ENCODE results near the gene OR51F1. TPM values are rescaled to one million over a fixed set of nuclear protein-coding genes. Genes with fewer than 3 reads are reported as not detected.
"Not testable (repeated sequence)": the region's sequence is repeated elsewhere in the genome, so short reads cannot be mapped to it uniquely, and the experiment has no call there.

Gene OR51F1, protein sequence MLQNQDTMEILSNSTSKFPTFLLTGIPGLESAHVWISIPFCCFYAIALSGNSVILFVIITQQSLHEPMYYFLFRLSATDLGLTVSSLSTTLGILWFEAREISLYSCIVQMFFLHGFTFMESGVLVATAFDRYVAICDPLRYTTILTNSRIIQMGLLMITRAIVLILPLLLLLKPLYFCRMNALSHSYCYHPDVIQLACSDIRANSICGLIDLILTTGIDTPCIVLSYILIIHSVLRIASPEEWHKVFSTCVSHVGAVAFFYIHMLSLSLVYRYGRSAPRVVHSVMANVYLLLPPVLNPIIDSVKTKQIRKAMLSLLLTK
- polyA plus RNA-seq: not detected

DNA sequence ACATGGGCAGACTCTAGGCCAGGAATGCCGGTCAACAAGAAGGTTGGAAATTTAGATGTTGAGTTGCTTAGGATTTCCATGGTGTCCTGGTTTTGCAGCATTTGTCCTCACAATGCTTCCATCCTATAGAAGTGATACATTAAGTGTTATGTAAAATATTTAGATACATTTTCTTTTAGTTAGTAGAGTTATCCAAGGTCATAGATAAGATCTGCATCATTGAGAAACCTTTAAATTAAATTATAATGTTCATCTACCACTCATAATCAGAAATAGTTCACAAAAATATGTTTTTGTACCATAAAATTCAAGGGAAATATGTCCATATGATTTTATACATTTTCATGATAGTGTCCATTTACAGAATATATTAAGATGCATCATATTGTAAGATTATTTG lies at the start of gene OR51F1:
OR51F1 (minus strand) TSS at position 101 of the 400 bp plus-strand sequence; CDS start at position 101, 0 bp downstream.
- Mint-ChIP-seq H3K9me3 (peaks cover 0 to 3% (median 2%) of the 10 kb centered on the region in 3 donors), H3K36me3 (no peaks in the 10 kb centered on the region), H3K4me3 (no peak within 1 kb of the TSS), H3K4me1 (no peaks in the 10 kb centered on the region), H3K27ac (no peak within 1 kb of the TSS), H3K27me3 (no peaks in the 10 kb centered on the region)

- Mint-ChIP-seq H3K27ac (no peak overlapping the region), H3K27me3 (no peaks in the 10 kb centered on the region), H3K9me3 (no peaks in the 10 kb centered on the region), H3K4me1 (no peaks in the 10 kb centered on the region), H3K36me3 (no peaks in the 10 kb centered on the region), H3K4me3 (no peak overlapping the region)
Measured at GRCh38 chr11:4809246-4809645, 39.5 kb upstream of the OR51F1 start.

DNA sequence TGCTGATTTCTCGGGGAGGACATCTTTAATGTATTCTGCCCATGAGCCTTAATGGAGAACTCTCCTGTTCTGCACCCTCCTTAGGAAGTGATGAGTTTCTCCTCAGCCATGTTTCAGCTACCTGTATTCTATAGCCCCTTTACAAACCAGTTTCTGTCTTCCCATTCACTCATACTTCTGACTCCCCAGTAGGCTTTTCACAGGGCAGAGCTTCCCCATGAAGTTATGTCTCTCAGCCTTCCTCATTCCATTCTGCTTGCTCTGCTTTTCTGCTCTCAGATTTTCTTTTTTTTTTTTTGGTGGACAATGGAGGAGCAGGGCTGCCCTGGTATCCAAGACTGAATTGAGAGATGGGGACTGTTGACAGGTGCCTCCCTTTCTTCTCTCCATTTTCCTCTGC lies 38.7 kb upstream of the OR51F1 start:
- Mint-ChIP-seq H3K27me3 (no peaks in the 10 kb centered on the region), H3K4me3 (no peak overlapping the region), H3K4me1 (no peaks in the 10 kb centered on the region), H3K36me3 (no peaks in the 10 kb centered on the region), H3K9me3 (peaks cover 0 to under 1% (median 0%) of the 10 kb centered on the region in 3 donors), H3K27ac (no peak overlapping the region)

DNA sequence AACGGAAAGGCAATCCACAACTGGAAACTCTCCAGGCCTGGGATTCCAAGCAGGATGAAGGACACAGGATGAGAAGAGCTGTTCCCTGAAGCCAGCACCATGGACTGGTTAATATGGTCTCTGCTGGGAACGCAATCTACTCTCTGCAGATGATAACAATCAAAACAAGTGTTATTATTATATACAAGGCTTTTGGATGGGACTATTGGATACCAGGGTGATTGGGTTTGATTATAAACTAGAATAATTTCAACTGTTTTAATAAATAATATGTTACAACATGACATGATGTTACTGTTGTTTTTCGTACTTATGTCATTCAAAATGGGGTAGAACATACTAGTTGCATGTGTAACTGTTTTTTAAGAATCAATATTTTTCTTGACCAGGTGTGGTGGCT lies 34.5 kb upstream of the OR51F1 start, which contains the start of gene OR52R1:
OR52R1 (minus strand) TSS at position 101 of the 400 bp plus-strand sequence; CDS start at position 101, 0 bp downstream.
- Mint-ChIP-seq H3K4me3 (no peak within 1 kb of the TSS), H3K27me3 (no peaks in the 10 kb centered on the region), H3K9me3 (peaks cover 0 to 2% (median 0%) of the 10 kb centered on the region in 3 donors), H3K4me1 (no peaks in the 10 kb centered on the region), H3K36me3 (no peaks in the 10 kb centered on the region), H3K27ac (no peak within 1 kb of the TSS)

DNA sequence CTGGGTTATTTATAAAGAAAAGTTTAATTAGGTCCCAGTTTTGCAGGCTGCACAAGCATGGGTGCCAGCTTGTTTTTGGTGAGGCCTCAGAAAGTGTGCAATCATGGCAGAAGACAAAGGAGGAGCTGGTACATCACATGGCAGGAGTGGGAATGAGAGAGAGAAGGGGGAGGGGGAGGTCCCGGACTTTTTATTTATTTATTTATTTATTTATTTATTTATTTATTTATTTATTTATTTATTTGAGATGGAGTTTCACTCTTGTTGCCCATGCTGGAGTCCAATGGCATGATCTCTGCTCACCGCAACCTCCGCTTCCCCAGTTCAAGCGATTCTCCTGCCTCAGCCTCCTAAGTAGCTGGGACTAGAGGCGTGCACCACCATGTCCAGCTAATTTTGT lies 31.6 kb upstream of the OR51F1 start:
- not testable (repeated sequence) for H3K4me3 Mint-ChIP-seq, H3K27me3 Mint-ChIP-seq, H3K9me3 Mint-ChIP-seq, H3K27ac Mint-ChIP-seq, H3K4me1 Mint-ChIP-seq, H3K36me3 Mint-ChIP-seq

- Mint-ChIP-seq H3K36me3 (no peaks in the 10 kb centered on the region), H3K27me3 (no peaks in the 10 kb centered on the region)
Measured at GRCh38 chr11:4798427-4799183, 28.9 kb upstream of the OR51F1 start.

GRCh38 chr11:4797206-4797605 lies 27.5 kb upstream of the OR51F1 start:
- no peak overlapping the region for H3K4me3 Mint-ChIP-seq
- H3K36me3 Mint-ChIP-seq: no peaks in the 10 kb centered on the region

More at GRCh38 chr11:4798427-4799183, 28.9 kb upstream of the OR51F1 start:
- Mint-ChIP-seq H3K4me1 (no peaks in the 10 kb centered on the region), H3K9me3 (peaks cover 0 to 2% (median 0%) of the 10 kb centered on the region in 3 donors), H3K27ac (no peak overlapping the region), H3K4me3 (no peak overlapping the region)

DNA sequence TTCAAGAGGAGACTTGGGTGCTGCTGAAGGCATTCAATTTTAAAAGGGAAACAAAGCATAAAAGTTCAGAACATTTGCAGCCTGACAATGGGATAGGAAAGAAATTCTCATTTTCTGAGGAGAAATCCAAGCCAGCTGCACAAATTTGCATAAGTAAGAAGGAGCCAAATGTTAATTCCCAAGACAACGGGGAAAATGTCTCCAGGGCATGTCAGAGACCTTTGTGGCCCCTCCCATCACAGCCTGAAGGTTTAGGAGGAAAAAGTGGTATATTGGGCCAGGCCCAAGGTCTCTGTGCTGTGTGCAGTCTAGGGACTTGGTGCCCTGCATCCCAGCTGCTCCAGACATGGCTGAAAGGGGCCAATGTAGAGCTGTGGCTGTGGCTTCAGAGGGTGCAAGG lies 12.7 kb upstream of the OR51F1 start:
- Mint-ChIP-seq H3K4me1 (no peaks in the 10 kb centered on the region), H3K27me3 (peaks cover 2% of the 10 kb centered on the region), H3K4me3 (no peak overlapping the region), H3K36me3 (no peaks in the 10 kb centered on the region), H3K27ac (no peak overlapping the region), H3K9me3 (peaks cover 1 to 9% (median 6%) of the 10 kb centered on the region in 3 donors)

More at GRCh38 chr11:4797206-4797605, 27.5 kb upstream of the OR51F1 start:
- Mint-ChIP-seq H3K27me3 (peaks cover 1% of the 10 kb centered on the region), H3K4me1 (no peaks in the 10 kb centered on the region), H3K9me3 (no peaks in the 10 kb centered on the region), H3K27ac (no peak overlapping the region)

DNA sequence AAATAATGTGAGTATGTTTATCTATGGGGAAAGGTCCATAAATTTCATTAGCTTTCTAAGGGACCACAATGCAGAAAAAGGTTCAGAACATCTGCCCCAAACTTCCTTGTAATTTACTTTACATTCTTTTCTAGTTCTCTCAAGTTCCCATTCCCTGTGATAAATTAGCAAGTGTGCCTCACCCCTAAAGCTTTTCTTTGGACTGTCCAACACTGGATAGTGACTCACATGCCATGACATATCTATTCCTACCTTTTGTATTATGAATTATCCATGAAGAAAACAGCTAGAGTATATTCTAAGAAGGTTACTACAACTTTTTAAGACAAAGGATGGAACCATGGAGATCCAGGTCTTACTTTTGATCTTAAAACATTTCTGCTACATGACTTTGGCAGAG lies 1.6 kb downstream of the OR51F1 start:
- no peak overlapping the region for H3K27ac Mint-ChIP-seq
- no peaks in the 10 kb centered on the region for H3K27me3 Mint-ChIP-seq
- no peak overlapping the region for H3K4me3 Mint-ChIP-seq
- H3K36me3 Mint-ChIP-seq: no peaks in the 10 kb centered on the region
- H3K9me3 Mint-ChIP-seq: no peaks in the 10 kb centered on the region
- no peaks in the 10 kb centered on the region for H3K4me1 Mint-ChIP-seq

DNA sequence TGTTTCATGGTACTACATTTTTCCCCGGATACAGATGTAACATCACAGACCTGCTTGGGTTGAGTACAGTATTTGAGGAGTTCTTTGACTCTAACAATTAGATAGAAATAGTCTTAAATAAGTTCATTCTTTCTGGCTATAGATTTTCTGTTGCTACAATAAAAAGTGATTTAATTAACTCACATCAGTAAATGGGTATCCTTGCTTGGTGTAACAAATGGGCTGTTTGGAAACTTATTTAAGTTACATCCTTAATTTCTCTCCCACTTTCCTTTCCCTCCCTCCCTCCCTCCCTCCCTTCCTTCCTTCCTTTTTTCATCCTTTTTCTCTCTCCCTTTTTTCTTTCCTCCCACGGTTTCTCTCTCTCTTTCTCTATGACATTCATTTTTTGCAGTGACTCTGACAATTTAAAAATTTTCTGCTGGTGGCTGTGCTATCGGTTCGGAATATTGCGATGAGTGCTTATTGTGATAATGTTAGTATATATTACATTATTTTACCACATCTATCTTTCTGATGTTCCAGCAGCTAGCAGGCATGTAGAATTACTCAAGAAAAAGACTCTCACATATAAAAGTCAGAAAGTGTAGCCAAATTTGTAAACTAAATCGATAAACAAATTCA lies 3.2 kb downstream of the OR51F1 start:
- Mint-ChIP-seq H3K4me1 (no peaks in the 10 kb centered on the region), H3K4me3 (no peak overlapping the region), H3K27me3 (no peaks in the 10 kb centered on the region), H3K9me3 (no peaks in the 10 kb centered on the region), H3K27ac (no peak overlapping the region), H3K36me3 (no peaks in the 10 kb centered on the region)

GRCh38 chr11:4763096-4763495 lies 6.6 kb downstream of the OR51F1 start:
- Mint-ChIP-seq H3K36me3 (no peaks in the 10 kb centered on the region), H3K27me3 (no peaks in the 10 kb centered on the region)

DNA sequence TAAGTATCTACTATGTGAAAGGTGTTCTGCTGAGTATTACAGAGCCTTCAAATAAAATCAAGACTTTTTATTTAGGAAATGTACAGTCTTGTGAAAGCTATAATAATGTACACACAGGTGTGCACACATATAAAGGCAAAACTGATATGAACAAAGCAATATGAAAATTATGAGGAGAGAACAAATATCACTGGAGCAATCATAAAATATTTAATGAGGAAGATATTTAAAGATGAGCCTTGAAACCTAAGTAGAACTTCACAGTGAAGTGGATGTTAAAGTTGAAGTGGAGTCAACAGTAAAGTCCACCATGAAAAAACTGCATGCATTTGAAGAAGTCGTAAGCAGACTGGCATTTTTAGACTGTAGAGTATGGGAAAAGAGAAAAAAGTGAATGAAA lies 18.5 kb downstream of the OR51F1 start:
- Mint-ChIP-seq H3K36me3 (no peaks in the 10 kb centered on the region), H3K4me3 (no peak overlapping the region), H3K4me1 (no peaks in the 10 kb centered on the region), H3K27me3 (peaks cover 5% of the 10 kb centered on the region), H3K27ac (no peak overlapping the region), H3K9me3 (no peaks in the 10 kb centered on the region)

More at GRCh38 chr11:4763096-4763495, 6.6 kb downstream of the OR51F1 start:
- H3K27ac Mint-ChIP-seq: no peak overlapping the region
- H3K4me1 Mint-ChIP-seq: no peaks in the 10 kb centered on the region
- H3K4me3 Mint-ChIP-seq: no peak overlapping the region
- H3K9me3 Mint-ChIP-seq: no peaks in the 10 kb centered on the region

DNA sequence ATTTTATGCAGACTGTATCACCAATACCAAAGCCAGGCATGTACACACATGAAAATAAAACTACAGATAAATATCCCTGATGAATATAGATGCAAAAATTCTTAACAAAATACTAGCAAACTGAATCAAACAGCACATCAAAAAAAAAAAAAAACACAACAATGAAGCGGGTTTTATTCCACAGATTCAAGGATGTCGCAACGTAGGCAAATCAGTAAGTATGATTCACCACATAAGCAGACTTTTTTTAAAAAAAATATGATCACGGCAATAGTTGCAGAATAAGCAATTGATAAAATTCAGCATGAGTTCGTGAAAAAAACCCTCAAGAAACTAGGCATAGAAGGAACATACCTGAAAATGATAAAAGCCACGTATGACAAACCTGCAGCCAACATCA lies 21.3 kb downstream of the OR51F1 start:
- Mint-ChIP-seq H3K27ac (no peak overlapping the region), H3K9me3 (no peaks in the 10 kb centered on the region)

GRCh38 chr11:4740735-4741134 lies 29.0 kb downstream of the OR51F1 start:
- H3K36me3 Mint-ChIP-seq: no peaks in the 10 kb centered on the region
- no peak overlapping the region for H3K4me3 Mint-ChIP-seq
- H3K9me3 Mint-ChIP-seq: peaks cover 0 to 7% (median 0%) of the 10 kb centered on the region in 3 donors
- no peaks in the 10 kb centered on the region for H3K4me1 Mint-ChIP-seq
- no peak overlapping the region for H3K27ac Mint-ChIP-seq
- no peaks in the 10 kb centered on the region for H3K27me3 Mint-ChIP-seq

More for the DNA sequence above, 21.3 kb downstream of the OR51F1 start:
- H3K4me3 Mint-ChIP-seq: no peak overlapping the region
- H3K27me3 Mint-ChIP-seq: peaks cover 5% of the 10 kb centered on the region
- no peaks in the 10 kb centered on the region for H3K4me1 Mint-ChIP-seq
- no peaks in the 10 kb centered on the region for H3K36me3 Mint-ChIP-seq

DNA sequence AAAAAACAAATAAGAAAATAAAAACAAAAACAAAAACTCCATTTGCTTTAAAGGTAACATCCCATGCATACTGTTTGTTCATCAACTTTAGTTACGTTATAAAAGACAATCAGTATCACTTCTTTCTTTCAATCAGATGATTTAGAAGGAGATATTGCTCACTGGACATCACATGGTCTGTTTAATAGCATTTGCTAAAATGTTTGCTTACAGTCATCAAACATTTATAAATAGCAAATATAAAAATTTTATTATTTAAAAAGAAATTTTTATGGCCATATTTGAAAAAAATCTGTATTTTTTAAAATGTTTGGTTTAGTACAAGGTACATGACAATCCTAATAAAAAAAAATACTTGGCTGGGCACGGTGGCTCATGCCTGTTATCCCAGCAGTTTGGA lies 42.6 kb downstream of the OR51F1 start:
- H3K36me3 Mint-ChIP-seq: no peaks in the 10 kb centered on the region

More for the DNA sequence above, 42.6 kb downstream of the OR51F1 start:
- Mint-ChIP-seq H3K4me3 (no peak overlapping the region), H3K27ac (no peak overlapping the region), H3K27me3 (no peaks in the 10 kb centered on the region), H3K4me1 (no peaks in the 10 kb centered on the region), H3K9me3 (peaks cover 0 to 2% (median 0%) of the 10 kb centered on the region in 3 donors)
